ENCODE data around the gene ANXA6. TPM values are rescaled to one million over a fixed set of nuclear protein-coding genes. Genes with fewer than 3 reads are reported as not detected.

The ANXA6 gene
- total RNA-seq, 4 donors from 2014 or later = 91.6 to 164 (median 142) TPM

- DNase-seq (no peak), ATAC-seq (peak; percentile 10 to 16)
- Histone ChIP-seq H3K27me3 (no peaks in the 10 kb centered on the region), H3K4me3 (peak overlapping the region; percentile 90 to 98 (median 92)), H3K9me3 (no peaks in the 10 kb centered on the region), H3K27ac (peak overlapping the region; percentile 97 to 98 (median 98)), H3K4me1 (peaks cover 41 to 43% of the 10 kb centered on the region in 2 donors), H3K36me3 (no peaks in the 10 kb centered on the region)
- intact Hi-C loops (cut with DNase I; ENCODE audit: low total_unique reads) (loop anchor here (1.0 to 2.0 kb wide), 2 partner anchors 16 to 96 kb away; no protein-coding TSS in a partner anchor), in situ Hi-C loops (cut with MboI; ENCODE audit: low sequenced_read_pairs in 4 of 4) (no loop called here)
- TF ChIP-seq CTCF (IDR thresholded peaks at IDR 0.05 in 4 of 5, conservative IDR thresholded peaks at IDR 0.05 in 1 of 5) = peak in 1 of 5 experiments; percentile 6
- no peak for TF ChIP-seq POLR2A (IDR thresholded peaks at IDR 0.05)
Measured at GRCh38 chr5:151156507-151157420, 815 bp downstream of the ANXA6 start.

GRCh38 chr5:151155775-151156506, 1.6 kb downstream of the ANXA6 start:
- ATAC-seq = no peak

GRCh38 chr5:151154931-151155774, 2.4 kb downstream of the ANXA6 start:
- DNase-seq = no peak
- ATAC-seq = no peak
- no peak for TF ChIP-seq POLR2A (IDR thresholded peaks at IDR 0.05)
- no peak for TF ChIP-seq CTCF (IDR thresholded peaks at IDR 0.05 in 4 of 5, conservative IDR thresholded peaks at IDR 0.05 in 1 of 5)
- H3K4me1 ChIP-seq = peaks cover 57% of the 10 kb centered on the region in 2 donors
- peak overlapping the region in 3 of 4 donors; percentile 90 to 98 (median 92) for H3K4me3 ChIP-seq
- intact Hi-C loops (cut with DNase I; ENCODE audit: low total_unique reads) (no loop called here), in situ Hi-C loops (cut with MboI; ENCODE audit: low sequenced_read_pairs in 4 of 4) (no loop called here)
- H3K36me3 ChIP-seq = no peaks in the 10 kb centered on the region
- no peaks in the 10 kb centered on the region for H3K9me3 ChIP-seq
- H3K27ac ChIP-seq = peak overlapping the region; percentile 97 to 98 (median 98)
- no peaks in the 10 kb centered on the region for H3K27me3 ChIP-seq

More at GRCh38 chr5:151155775-151156506, 1.6 kb downstream of the ANXA6 start:
- H3K27me3 ChIP-seq = no peaks in the 10 kb centered on the region
- H3K9me3 ChIP-seq = no peaks in the 10 kb centered on the region
- intact Hi-C loops (cut with DNase I; ENCODE audit: low total_unique reads) = loop anchor here (2.0 kb wide), 1 partner anchor 15 kb away; no protein-coding TSS in a partner anchor
- in situ Hi-C loops (cut with MboI; ENCODE audit: low sequenced_read_pairs in 4 of 4) = no loop called here
- peaks cover 49% of the 10 kb centered on the region in 2 donors for H3K4me1 ChIP-seq
- H3K4me3 ChIP-seq = peak overlapping the region; percentile 90 to 98 (median 92)
- TF ChIP-seq POLR2A (IDR thresholded peaks at IDR 0.05) (no peak), CTCF (IDR thresholded peaks at IDR 0.05 in 4 of 5, conservative IDR thresholded peaks at IDR 0.05 in 1 of 5) (no peak)
- no peak for DNase-seq
- H3K36me3 ChIP-seq = no peaks in the 10 kb centered on the region
- peak overlapping the region; percentile 97 to 98 (median 98) for H3K27ac ChIP-seq

- H3K4me1 ChIP-seq = peaks cover 61% of the 10 kb centered on the region in 2 donors
- in situ Hi-C loops (cut with MboI; ENCODE audit: low sequenced_read_pairs in 4 of 4) = no loop called here
Measured at GRCh38 chr5:151153766-151154272, 3.8 kb downstream of the ANXA6 start.

More at GRCh38 chr5:151153766-151154272, 3.8 kb downstream of the ANXA6 start:
- no peaks in the 10 kb centered on the region for H3K9me3 ChIP-seq
- ATAC-seq (no peak), DNase-seq (no peak)
- TF ChIP-seq POLR2A (IDR thresholded peaks at IDR 0.05) = no peak
- no peak for TF ChIP-seq CTCF (IDR thresholded peaks at IDR 0.05 in 4 of 5, conservative IDR thresholded peaks at IDR 0.05 in 1 of 5)
- H3K4me3 ChIP-seq = no peak overlapping the region
- H3K27me3 ChIP-seq = no peaks in the 10 kb centered on the region
- intact Hi-C loops (cut with DNase I; ENCODE audit: low total_unique reads) = no loop called here
- H3K27ac ChIP-seq = peak overlapping the region in 2 of 4 donors; percentile 7 to 68
- H3K36me3 ChIP-seq = no peaks in the 10 kb centered on the region

Data from gastrocnemius medialis (tissue), 4 donors.